HG03280 (cell line): ENCODE measurements around the gene PLCL1.

Experiments used
- ATAC-seq: cut with Tn5 transposase; IDR thresholded peaks from one replicate; pipeline ENCODE4 v1.9.1; 2021; ENCODE audit warnings: mild to moderate bottlenecking, moderate library complexity; ENCODE audit not compliant: unreplicated experiment

PLCL1 gene

DNA sequence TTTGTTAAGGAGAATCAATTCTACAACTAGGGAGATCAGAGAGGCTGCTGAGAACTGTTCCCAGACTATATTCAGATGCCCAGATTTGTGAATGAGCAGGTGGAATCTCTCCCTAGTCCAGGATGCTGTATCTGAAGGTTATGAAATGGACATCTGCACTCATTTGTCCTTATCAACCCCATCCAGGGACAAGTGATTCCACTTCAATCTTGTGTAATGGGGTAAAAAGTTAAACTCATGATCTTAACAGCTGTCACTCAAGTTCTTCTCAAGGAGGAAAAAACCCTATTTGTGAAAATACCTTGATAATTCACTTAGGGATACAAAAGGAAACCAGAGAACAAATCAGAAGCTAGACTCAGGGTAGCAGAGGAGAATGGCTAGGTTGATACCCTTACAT, 144.8 kb downstream of the PLCL1 start:
- no peak for ATAC-seq

DNA sequence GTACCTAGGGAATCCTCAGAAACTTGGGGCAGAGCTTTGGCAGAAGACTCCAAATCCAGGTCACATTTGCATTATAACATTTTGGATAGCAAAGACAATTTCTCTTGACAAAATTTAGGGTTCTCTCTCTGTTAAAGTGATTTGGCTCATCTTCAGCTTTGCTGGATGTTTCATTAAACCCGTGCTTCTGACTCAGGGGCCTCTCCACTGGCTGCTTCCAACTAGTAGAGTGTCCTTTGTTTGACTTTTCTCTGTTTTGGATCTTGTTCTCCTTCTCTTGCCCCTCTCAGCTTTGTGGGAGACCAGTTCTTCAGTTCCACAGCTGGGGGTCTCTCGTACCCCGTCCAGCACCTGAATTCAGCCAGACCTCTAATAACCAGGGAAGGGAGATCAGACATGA, 145.6 kb downstream of the PLCL1 start:
- no peak for ATAC-seq

DNA sequence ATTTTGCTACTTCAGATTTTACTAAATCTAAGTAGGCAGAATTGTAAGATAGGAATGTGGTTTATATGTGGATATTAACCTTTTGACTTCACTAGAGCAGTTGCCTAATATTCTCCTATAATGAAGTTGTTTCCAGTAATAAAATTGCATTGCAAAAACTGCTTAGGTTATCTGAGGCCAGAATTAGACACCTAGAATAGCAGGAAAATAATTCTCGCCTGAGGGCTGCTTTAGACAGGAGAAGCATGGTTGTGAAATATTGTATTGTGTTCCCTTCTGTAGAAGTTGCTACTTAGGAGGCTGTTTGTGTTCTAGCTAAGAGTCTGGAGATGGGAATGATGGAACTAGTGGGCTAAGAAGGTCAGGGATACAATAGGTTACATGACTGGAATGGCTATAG, 146.3 kb downstream of the PLCL1 start:
- ATAC-seq: no peak

DNA sequence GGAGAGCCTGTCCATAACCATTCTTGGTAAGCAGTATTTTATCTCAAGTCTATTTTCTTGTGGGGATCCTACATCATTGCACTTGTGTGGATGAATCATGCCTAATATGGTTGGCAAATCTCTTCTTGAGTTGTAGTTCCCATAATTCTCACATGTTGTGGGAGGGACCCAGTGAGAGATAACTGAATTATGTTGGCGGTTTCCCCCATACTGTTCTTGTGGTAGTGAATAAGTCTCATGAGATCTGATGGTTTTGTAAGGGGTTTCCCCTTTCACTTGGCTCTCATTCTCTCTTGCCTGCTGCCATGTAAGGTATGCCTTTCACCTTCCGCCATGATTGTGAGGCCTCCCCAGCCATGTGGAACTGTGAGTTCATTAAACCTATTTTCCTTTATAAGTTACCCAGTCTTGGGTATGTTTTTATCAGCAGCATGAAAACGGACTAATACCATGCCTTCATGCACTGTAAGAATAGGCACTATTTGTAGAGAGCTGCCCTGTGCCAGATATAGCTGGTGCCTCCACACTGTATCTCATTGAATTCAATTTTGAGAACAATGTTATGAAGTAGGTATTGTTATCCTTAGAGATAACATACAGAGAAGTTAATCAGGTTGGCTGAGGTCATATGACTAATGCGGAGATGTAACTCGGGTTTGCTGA, 148.3 kb downstream of the PLCL1 start:
- no peak for ATAC-seq

DNA sequence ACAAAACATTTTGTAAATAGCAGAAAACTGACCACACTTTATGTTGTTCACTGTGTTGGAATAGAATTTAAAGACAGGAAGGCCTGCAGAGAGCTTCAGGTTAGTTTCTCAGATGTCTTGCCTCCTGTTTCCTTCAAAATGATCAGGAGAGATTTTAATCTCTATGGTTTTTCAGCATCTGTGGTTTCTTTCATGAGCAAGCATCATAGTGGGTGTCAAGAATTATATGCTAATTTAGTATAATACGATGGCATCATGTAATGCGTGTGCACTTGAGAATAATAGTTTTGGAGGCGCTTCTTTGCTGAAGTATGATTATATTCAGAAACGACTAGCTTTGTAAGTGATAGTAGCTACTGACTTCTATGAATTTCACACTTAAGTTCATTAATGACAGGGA, 149.9 kb downstream of the PLCL1 start:
- ATAC-seq: no peak

DNA sequence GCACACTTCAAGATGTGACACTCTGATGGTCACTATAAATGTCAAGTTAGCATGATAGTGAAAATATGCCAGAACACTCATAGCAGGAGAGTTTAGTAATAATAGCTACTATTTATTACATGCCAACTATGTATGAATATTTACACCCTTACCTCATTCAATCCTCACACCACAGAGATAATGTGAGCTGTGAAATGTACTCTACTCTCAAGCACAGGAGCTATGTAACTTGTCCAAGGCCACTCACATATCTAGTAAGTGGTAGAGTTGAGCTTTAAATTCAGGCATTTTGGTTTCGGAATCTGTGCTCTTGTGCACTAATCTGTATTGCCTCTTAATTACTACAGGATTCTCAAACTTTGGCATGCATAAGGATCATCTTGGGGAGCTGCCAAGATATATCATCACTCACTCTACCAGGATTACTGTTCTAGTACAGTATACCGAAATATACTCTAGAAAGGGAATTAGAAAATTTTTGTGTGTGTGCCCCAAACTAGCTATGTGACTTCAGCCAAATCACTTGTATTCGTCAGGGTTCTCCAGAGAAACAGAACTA, 154.3 kb downstream of the PLCL1 start:
- ATAC-seq: no peak

DNA sequence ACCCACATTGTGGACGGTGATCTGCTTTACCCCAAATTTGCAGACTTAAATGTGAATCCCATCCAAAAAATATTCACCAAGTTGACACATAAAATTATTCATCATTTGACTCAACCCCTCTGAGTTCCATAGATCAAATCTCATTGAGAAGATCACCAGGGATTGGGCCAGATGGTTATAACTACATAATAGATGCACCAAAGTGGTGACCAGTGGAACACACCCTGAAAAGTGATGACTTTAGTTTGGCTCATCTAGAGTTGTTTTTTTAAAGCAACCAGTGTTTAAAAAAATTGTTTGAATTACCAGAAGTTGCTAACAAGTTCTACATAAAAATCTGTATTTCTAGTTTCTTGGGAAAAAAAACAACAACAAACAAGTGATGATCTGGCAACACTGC, 155.0 kb downstream of the PLCL1 start:
- ATAC-seq: no peak

DNA sequence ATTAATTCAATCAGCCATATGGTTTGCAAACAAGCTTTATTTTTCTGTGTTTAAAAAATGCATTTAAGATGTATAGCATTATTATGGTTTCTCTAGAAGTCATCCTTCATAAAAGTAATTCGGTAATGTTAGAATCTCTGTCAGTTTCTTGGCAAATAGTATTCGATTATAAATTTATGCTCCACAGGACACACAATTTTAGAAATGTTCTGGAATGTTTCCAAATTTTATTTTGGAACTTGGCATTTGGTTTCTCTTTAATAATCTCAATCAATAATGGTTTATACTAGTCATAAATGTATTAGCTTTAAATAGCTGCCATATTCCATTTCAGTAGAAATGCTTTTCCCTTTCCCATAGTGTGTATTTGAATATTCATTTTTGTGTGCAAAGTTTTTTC, 156.4 kb downstream of the PLCL1 start:
- no peak for ATAC-seq

DNA sequence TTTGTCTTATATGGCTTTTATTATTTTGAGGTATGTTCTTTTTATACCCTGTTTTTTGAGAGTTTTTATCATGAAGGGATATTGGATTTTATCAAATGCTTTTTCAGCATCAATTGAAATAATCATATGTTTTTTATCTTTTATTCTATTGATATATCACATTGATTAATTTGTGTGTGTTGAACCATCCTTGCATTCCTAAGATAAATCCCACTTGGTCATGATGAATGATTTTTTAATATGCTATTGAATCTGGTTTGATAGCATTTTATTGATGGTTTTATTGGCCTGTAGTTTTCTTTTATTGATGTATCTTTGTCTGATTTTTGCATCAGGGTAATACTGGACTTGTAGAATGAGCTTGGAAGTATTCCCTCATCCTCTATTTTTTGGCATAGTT, 160.3 kb downstream of the PLCL1 start:
- ATAC-seq: no peak

DNA sequence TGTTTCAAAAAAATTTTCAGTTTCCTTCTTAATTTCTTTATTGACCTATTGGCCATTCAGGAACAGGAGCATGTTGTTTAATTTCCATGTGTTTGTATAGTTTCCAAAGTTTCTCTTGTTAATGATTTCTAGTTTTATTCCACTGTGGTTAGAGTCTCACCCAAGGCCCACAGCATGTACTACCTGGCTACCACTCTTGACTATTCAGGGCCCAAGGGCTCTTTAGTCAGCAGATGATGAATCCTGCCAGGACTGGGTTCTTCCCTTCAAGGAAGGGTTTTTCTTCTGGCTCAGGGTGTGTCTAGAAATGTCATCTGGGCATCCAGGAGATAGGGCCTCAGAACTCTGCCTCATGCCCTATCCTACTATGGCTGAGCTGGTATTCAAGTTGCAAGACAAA, 161.4 kb downstream of the PLCL1 start:
- no peak for ATAC-seq

DNA sequence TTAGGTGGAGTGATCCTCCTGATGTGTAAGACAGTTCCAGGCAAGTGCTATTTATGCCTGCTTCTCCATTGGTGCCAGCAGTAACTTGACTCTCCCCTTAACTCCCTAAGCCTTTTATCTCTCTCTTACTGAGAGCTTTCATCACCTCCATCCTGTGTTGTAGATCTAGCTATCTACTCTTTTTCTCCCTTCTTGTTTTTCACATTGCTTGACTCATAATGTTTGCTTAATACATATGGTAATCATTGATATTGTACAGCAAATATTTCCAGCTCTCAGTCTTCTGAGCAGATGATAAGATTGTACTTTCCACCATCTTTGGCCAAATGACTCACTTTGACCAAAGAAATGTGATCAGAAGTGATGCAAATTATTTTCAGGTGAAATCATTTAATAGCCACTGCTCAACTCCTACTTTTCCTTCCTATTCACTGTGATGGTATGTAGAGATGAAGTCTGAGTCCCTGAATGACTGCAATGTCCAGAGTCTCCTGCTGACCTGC, 165.0 kb downstream of the PLCL1 start:
- no peak for ATAC-seq

DNA sequence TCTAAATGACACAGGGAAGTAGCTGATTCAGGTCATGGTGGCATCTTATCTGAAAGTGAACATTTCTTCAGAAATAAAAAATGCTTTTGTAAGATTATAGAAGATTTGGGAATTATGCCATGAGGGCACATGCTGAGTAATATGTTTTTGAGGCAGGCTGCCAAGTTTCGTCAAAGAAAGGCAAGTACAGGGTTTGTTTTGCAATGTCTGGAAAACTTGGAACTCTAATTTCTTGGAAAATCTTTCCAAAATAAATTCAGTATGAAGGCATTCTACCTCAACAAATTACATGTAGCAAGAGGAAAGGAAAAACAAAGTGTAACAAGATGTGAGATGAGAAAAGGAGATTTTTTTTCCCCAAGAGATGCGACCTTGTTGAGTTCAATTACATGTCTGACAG, 167.7 kb downstream of the PLCL1 start:
- no peak for ATAC-seq

DNA sequence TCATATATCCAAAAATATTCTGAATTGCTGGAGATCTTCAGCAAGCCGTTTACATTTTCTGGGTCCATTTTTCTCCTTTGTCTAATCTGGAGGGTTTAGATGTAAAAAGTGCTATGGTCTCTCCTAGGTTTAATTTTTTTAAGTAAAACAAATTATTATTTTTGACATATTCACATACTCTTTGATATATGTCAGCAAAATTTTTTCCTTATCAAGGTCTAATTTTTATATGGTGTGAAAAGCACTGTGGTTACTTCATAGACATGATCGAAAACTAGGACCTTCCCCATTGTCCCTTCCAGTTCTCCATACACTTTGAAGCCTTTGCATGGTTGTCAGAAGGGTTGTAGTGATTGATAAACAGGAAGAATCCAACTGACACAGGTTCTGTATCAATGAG, 168.2 kb downstream of the PLCL1 start:
- ATAC-seq: no peak

DNA sequence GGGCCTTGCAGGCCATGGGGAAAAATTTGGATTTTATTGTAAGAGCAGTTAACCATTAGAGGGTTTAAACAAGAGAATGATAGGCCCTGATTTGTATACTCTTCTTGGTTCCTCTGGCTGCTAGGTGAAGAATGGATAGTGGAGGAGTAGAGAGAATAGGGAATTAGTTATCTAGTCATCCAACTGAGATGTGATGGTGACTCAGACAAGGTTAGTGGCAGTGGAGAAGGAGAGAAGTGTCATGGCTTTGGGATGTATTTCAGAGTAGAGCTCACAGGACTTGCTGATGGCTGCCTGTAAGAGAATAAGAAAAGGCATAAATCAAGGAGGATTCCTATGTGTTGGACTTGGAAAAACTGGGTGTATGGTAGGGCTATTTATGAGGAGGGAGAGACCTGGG, 169.4 kb downstream of the PLCL1 start:
- no peak for ATAC-seq

DNA sequence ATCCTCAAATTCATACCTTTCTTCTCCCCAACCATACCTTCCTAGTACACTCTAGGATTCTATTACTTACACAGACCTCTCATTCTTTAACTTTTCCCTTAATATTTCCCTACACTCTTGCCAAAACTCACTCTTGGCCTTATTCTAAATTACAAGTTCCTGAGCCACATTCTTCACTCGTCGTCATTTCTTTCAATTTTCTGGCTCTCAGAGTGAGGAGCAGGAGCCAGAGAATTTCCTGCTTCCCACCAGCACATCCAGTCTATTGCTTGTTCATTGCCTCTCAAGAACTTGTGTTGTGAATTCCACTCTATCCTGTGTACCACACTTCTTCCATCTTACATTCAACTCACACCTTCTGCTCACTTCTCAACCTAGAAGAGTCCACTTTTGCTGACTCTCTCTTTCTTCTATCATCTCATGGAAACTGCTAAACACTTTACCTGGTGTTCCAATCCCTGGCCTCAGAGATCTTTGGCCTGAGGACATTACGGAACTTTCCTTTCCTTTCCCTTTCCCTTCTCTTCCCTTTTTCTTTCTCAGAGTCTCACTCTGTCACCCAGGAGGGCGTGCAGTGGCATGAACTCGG, 171.6 kb downstream of the PLCL1 start:
- ATAC-seq: no peak

DNA sequence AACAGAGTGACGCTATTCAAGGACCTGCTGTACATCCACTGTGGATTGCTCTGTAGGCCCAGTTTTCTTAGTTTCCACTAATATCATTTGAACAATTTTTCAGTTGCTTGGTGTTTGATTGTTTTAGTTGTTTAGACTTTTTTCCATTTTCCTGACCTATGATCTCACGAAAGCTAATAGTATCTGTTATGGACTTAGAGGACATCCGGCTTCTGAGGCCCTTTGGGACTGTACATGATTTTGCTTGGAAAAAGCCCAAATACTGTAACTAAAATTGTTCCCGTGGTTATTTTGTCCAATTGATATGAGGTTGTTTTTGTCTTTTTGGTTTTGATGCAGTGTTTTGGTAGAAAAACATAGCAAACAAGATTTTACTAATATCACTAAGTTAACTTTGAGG, 174.6 kb downstream of the PLCL1 start:
- no peak for ATAC-seq

DNA sequence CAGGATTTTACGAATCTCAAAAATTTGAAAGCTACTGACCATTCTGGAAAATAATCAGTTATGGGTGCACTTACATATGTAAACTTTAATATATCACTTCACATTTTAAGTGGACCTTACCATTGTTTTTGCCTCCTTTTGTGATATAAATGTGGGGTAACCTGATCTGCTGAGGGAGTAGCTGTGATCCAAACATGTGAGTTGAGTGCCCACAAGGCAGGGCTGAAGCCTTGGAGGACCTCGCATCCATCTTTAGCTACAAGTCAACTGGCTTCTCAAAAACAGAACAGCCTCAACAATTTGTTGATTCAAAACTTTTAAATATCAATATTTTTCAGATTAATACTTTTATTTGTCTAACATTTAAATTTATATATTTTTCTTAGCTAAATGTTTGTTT, 178.2 kb downstream of the PLCL1 start:
- ATAC-seq: no peak

DNA sequence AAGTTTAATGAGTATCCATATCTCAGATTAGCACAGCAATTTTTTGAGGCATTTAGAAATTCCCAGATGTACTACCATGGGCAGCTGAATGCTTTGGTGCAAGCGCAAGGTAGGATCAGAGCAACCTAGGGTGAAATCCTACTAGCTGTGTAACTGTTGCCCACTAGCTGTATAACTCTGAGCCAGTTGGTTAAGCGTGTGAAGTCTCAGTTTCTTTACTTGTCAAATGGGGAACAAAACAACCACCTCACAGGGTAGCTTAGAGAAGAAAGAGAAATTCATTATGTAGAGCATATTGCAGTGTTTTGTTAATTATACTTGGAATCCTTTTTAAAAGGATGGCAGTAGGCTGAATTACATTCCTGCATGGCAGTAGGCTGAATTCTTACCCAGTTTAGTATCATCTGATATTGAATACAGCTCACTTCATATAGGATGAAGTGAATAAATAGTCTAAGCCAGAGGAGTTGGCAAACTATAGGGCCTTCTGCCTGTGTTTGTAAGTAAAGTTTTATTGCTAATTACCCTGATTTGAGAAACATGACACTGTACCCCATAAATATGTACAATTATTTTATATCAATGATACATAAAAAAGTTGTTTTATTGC, 180.7 kb downstream of the PLCL1 start:
- ATAC-seq: peak; percentile 49

DNA sequence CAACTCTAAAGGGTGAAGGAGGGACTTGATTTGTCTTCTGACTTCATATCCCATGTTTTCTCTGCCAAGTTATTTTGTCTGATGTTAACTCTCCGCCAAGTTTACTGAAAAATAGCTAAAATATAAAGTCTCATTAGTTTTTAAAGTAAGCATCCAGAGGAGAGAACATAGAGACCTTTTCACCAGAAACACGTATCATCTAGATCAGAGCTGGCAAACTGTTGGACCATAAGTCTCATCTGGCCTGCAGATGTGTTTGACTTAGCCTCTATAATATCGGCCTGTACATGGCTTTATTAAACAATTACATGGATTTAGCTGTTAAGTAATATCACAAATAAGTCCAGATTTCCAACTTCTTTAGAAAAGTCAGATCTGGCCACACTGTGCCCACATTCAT, 182.6 kb downstream of the PLCL1 start:
- ATAC-seq: no peak

DNA sequence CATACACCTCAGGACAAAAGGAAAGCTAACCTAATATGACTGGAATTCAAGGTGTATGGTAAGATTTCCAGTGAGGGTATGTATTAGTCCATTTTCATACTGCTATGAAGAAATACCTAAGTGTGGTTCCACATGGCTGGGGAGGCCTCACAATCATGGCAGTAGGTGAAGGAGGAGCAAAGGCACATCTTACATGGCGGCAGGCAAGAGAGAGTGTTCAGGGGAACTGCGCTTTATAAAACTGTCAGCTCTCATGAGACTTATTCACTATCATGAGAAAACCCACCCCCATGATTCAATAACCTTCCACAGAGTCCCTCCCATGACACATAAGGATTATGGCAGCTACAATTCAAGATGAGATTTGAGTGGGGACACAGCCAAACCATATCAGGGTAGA, 186.0 kb downstream of the PLCL1 start:
- ATAC-seq: no peak

DNA sequence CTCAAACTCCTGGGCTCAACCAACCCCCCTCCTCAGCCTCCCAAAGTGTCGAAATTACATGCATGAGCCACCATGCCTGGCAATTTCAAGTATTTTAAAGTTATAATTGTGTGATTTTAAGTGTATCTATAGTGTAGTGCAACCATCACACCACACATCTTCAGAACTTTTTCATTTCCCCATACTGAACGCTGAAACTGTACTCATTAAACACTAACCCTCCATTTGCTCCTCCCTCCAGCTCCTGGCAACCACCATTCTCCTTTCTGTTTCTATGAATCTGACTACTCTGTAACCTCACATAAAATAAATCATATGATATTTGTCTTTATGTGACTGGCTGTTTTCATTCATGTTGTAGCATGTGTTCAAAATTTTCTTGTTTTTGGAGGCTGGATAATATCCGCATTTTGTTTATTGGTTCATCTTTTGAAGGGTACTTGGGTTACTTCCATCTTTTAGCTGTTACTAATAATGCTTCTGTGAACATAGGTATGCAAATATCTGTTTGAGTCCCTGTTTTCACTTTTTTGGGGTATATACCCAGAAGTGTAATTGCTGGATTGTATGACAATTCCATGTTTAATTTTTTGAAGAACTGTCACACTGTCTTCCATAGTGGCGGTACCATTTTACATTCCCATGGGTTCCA, 188.2 kb downstream of the PLCL1 start:
- peak; percentile 82 for ATAC-seq

DNA sequence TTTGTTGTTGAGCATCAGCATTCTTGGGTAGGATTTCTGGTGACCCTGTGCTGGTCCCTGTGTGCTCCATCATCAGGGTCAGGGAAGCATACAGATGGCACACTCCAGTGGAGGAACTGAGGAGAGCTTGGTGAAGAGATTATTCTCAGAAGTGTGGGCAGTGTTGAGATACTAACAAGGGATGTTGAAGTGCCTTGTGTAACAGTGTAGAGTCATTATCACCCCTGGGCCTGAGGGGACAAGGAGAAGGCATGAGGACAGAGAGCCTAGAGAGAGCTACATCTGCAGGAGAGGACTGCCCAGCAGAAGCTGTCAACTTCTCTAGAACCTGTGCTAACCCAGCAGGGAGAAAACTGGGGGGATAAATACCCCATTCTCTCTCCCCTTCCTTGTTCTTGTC, 189.0 kb downstream of the PLCL1 start:
- ATAC-seq: no peak
